HL-60 (cell line): ENCODE measurements around the gene SLC33A1.

Source experiments
- DNase-seq, 2 experiments: peaks; one replicate each; pipeline ENCODE4 v3.0.0-alpha.2; 2010 to 2020; ENCODE audit warnings: low read depth in 1 of 2, low spot score in 1 of 2
- H3K27ac ChIP-seq: fragments of 250-450 bp; sonication (Bioruptor Pico); replicated peaks from 2 replicates; pipeline ENCODE4 v1.5.1; 2020; ENCODE audit warnings: mild to moderate bottlenecking, moderate library complexity
- H3K27me3 ChIP-seq: fragments of 250-450 bp; sonication (Bioruptor Pico); 2 replicates; pipeline ENCODE4 v1.5.1; 2021; ENCODE audit warnings: mild to moderate bottlenecking, moderate library complexity; ENCODE audit not compliant: insufficient read depth, poor library complexity, severe bottlenecking
- H3K4me3 ChIP-seq: replicated peaks from 2 replicates; pipeline ENCODE4 v1.5.1; 2011; ENCODE audit warnings: mild to moderate bottlenecking, control low read depth, low read length; ENCODE audit not compliant: insufficient read depth
- CTCF ChIP-seq: IDR thresholded peaks from one replicate; pipeline ENCODE4 v1.5.1; 2011; ENCODE audit warnings: low read length, control low read depth, inconsistent platforms; ENCODE audit not compliant: insufficient read depth
- GABPA ChIP-seq: IDR thresholded peaks from 2 replicates; pipeline ENCODE4 v1.6.1; 2012; ENCODE audit warnings: low read depth
- POLR2AphosphoS5 ChIP-seq: IDR thresholded peaks from 2 replicates; pipeline ENCODE4 v1.6.1; 2012; ENCODE audit warnings: low read depth
- REST ChIP-seq: IDR thresholded peaks from 2 replicates; pipeline ENCODE4 v1.6.1; 2012; ENCODE audit warnings: low read depth; ENCODE audit not compliant: insufficient replicate concordance
- SPI1 ChIP-seq: IDR thresholded peaks from 2 replicates; pipeline ENCODE4 v1.6.1; 2012; ENCODE audit warnings: low read depth, mild to moderate bottlenecking, borderline replicate concordance

Gene SLC33A1

GRCh38 chr3:155782390-155782953 lies 71.8 kb downstream of the SLC33A1 start:
- no peak overlapping the region for H3K27ac ChIP-seq
- H3K4me3 ChIP-seq: no peak overlapping the region
- no peak for TF ChIP-seq GABPA
- TF ChIP-seq REST: no peak
- no peak for TF ChIP-seq SPI1
- TF ChIP-seq POLR2AphosphoS5: no peak
- no peak for TF ChIP-seq CTCF
- H3K27me3 ChIP-seq: no peaks in the 10 kb centered on the region
- DNase-seq: no peak

GRCh38 chr3:155780291-155780690 lies 73.9 kb downstream of the SLC33A1 start:
- TF ChIP-seq GABPA (no peak), SPI1 (no peak), CTCF (no peak), POLR2AphosphoS5 (no peak), REST (no peak)

GRCh38 chr3:155778462-155778861 lies 75.8 kb downstream of the SLC33A1 start:
- no peak for DNase-seq
- H3K27me3 ChIP-seq: no peaks in the 10 kb centered on the region
- no peak overlapping the region for H3K4me3 ChIP-seq
- no peak overlapping the region for H3K27ac ChIP-seq
- TF ChIP-seq CTCF: no peak
- no peak for TF ChIP-seq GABPA
- TF ChIP-seq SPI1: no peak
- TF ChIP-seq POLR2AphosphoS5: no peak
- TF ChIP-seq REST: no peak

More at GRCh38 chr3:155780291-155780690, 73.9 kb downstream of the SLC33A1 start:
- Histone ChIP-seq H3K27ac (no peak overlapping the region), H3K27me3 (no peaks in the 10 kb centered on the region), H3K4me3 (no peak overlapping the region)
- DNase-seq: no peak
